OCI-LY1 (cell line): ENCODE measurements around the gene MYOZ3.

ENCODE experiments used
- H2AFZ ChIP-seq: fragments of 200-600 bp; sonication (generic), shearing (Covaris generic); 2 replicates; pipeline ENCODE4 v1.6.0; 2014; ENCODE audit warnings: antibody characterized with exemption, mild to moderate bottlenecking, low read length
- H3F3A ChIP-seq: fragments of 200-600 bp; sonication (generic), shearing (Covaris generic); 2 replicates; pipeline ENCODE4 v1.6.0; 2014; ENCODE audit warnings: mild to moderate bottlenecking, antibody characterized with exemption, low read length, moderate library complexity; ENCODE audit not compliant: insufficient read depth
- H3K27ac ChIP-seq: fragments of 200-600 bp; sonication (generic); 2 replicates; pipeline ENCODE4 v1.5.1; 2014; ENCODE audit warnings: low read length, mixed run types, mild to moderate bottlenecking, low read depth; ENCODE audit not compliant: poor library complexity, severe bottlenecking
- H3K27me3 ChIP-seq: fragments of 200-600 bp; sonication (generic); 2 replicates; pipeline ENCODE4 v1.6.0; 2014; ENCODE audit warnings: antibody characterized with exemption, mild to moderate bottlenecking, low read length, moderate library complexity; ENCODE audit not compliant: insufficient read depth
- H3K36me3 ChIP-seq: fragments of 200-600 bp; sonication (generic); 2 replicates; pipeline ENCODE4 v1.6.1; 2014; ENCODE audit warnings: mild to moderate bottlenecking, antibody characterized with exemption, low read length, moderate library complexity, mixed read lengths; ENCODE audit not compliant: insufficient read depth
- H3K4me1 ChIP-seq: fragments of 200-600 bp; sonication (generic); 2 replicates; pipeline ENCODE4 v1.5.1; 2014; ENCODE audit warnings: mild to moderate bottlenecking, low read length, moderate library complexity; ENCODE audit not compliant: insufficient read depth, severe bottlenecking
- H3K4me2 ChIP-seq: fragments of 200-600 bp; sonication (generic), shearing (Covaris generic); 2 replicates; pipeline ENCODE4 v1.6.1; 2014; ENCODE audit warnings: low read length
- H3K4me3 ChIP-seq: fragments of 200-600 bp; sonication (generic); 2 replicates; pipeline ENCODE4 v1.5.1; 2014; ENCODE audit warnings: low read length, low read depth, mild to moderate bottlenecking, mixed read lengths; ENCODE audit not compliant: poor library complexity, severe bottlenecking
- H3K79me2 ChIP-seq: fragments of 200-600 bp; shearing (Covaris generic); 2 replicates; pipeline ENCODE4 v1.6.1; 2016; ENCODE audit warnings: mixed run types, low read length, mixed read lengths; ENCODE audit not compliant: insufficient read depth
- H3K9ac ChIP-seq: fragments of 200-600 bp; sonication (generic), shearing (Covaris generic); 2 replicates; pipeline ENCODE4 v1.6.1; 2014; ENCODE audit warnings: mild to moderate bottlenecking, low read length, mixed read lengths
- H3K9me2 ChIP-seq: fragments of 200-600 bp; sonication (generic), shearing (Covaris generic); 2 replicates; pipeline ENCODE4 v1.6.1; 2014; ENCODE audit warnings: low read depth, mild to moderate bottlenecking, low read length, mixed read lengths
- H3K9me3 ChIP-seq: fragments of 200-600 bp; shearing (Covaris generic); 2 replicates; pipeline ENCODE4 v1.6.1; 2014; ENCODE audit warnings: low read length, mixed read lengths
- H4K20me1 ChIP-seq: fragments of 200-600 bp; sonication (generic), shearing (Covaris generic); 2 replicates; pipeline ENCODE4 v1.6.0; 2016; ENCODE audit warnings: mild to moderate bottlenecking, low read length; ENCODE audit not compliant: insufficient read depth
- EZH2 ChIP-seq: fragments of 200-600 bp; sonication (generic), shearing (Covaris generic); IDR thresholded peaks from 2 replicates; pipeline ENCODE4 v1.8.0; 2017; ENCODE audit warnings: borderline replicate concordance, mixed run types, mild to moderate bottlenecking, antibody characterized with exemption, low read length, moderate library complexity, mixed read lengths
- TF ChIP-seq, protein P1 (sequence below): fragments of 200-600 bp; sonication (generic), shearing (Covaris generic); IDR thresholded peaks from 2 replicates; pipeline ENCODE4 v1.5.1; 2017; ENCODE audit warnings: mild to moderate bottlenecking, antibody characterized with exemption, low read length, moderate library complexity, mixed read lengths

Gene MYOZ3

DNA sequence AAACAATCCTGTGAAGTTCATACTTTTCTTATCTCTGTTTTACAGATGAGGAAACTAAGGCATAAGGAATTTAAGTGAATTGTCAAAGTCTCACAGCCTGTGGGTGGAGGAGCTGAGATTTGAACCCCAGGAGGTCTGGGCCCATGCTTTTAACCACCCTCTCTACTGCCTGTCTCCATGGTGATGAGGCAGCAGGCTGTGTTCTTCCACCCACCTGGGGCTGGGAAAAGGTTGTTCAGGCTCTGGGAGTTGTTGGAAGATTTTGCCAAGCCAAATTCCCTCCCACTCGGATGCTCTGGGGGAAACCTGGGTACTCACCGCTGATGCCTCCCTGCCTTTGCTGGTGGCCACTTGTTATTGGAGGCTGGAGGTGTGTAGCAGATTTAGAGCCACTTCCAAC lies 38.9 kb upstream of the MYOZ3 start:
- Histone ChIP-seq H3K79me2 (no peaks in the 10 kb centered on the region), H3K4me2 (no peak overlapping the region), H3F3A (no peaks in the 10 kb centered on the region), H3K9me2 (no peaks in the 10 kb centered on the region), H3K9me3 (no peaks in the 10 kb centered on the region), H3K9ac (no peak overlapping the region), H3K27ac (no peak overlapping the region), H3K4me3 (no peak overlapping the region), H4K20me1 (no peaks in the 10 kb centered on the region), H3K4me1 (peaks cover 4% of the 10 kb centered on the region), H3K36me3 (no peaks in the 10 kb centered on the region), H2AFZ (no peak overlapping the region), H3K27me3 (peaks cover 7% of the 10 kb centered on the region; the same call in 1 of the 2 replicates)
- no peak for TF ChIP-seq EZH2
- TF ChIP-seq, protein P1, sequence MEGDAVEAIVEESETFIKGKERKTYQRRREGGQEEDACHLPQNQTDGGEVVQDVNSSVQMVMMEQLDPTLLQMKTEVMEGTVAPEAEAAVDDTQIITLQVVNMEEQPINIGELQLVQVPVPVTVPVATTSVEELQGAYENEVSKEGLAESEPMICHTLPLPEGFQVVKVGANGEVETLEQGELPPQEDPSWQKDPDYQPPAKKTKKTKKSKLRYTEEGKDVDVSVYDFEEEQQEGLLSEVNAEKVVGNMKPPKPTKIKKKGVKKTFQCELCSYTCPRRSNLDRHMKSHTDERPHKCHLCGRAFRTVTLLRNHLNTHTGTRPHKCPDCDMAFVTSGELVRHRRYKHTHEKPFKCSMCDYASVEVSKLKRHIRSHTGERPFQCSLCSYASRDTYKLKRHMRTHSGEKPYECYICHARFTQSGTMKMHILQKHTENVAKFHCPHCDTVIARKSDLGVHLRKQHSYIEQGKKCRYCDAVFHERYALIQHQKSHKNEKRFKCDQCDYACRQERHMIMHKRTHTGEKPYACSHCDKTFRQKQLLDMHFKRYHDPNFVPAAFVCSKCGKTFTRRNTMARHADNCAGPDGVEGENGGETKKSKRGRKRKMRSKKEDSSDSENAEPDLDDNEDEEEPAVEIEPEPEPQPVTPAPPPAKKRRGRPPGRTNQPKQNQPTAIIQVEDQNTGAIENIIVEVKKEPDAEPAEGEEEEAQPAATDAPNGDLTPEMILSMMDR, result no peak

GRCh38 chr5:150623152-150623877 lies 37.7 kb upstream of the MYOZ3 start:
- no peak overlapping the region for H3K27ac ChIP-seq
- no peaks in the 10 kb centered on the region for H4K20me1 ChIP-seq
- no peak overlapping the region for H3K9ac ChIP-seq
- H3K36me3 ChIP-seq, result no peaks in the 10 kb centered on the region
- peaks cover 7% of the 10 kb centered on the region; the same call in 1 of the 2 replicates for H3K27me3 ChIP-seq
- H3K4me2 ChIP-seq, result no peak overlapping the region
- no peaks in the 10 kb centered on the region for H3K9me3 ChIP-seq
- peaks cover 4% of the 10 kb centered on the region for H3K4me1 ChIP-seq
- no peaks in the 10 kb centered on the region for H3K9me2 ChIP-seq
- no peaks in the 10 kb centered on the region for H3K79me2 ChIP-seq
- no peaks in the 10 kb centered on the region for H3F3A ChIP-seq
- H2AFZ ChIP-seq, result no peak overlapping the region
- TF ChIP-seq, protein P1, result no peak
- no peak for TF ChIP-seq EZH2
- H3K4me3 ChIP-seq, result no peak overlapping the region

- H3K27me3 ChIP-seq, result peaks cover 7% of the 10 kb centered on the region; the same call in 1 of the 2 replicates
- no peaks in the 10 kb centered on the region for H3K9me2 ChIP-seq
- no peak overlapping the region for H3K4me2 ChIP-seq
- H3K36me3 ChIP-seq, result no peaks in the 10 kb centered on the region
- H3K4me3 ChIP-seq, result no peak overlapping the region
- H3K9me3 ChIP-seq, result no peaks in the 10 kb centered on the region
- no peaks in the 10 kb centered on the region for H3K79me2 ChIP-seq
- H3K4me1 ChIP-seq, result peaks cover 4% of the 10 kb centered on the region
- H3K27ac ChIP-seq, result no peak overlapping the region
- no peak overlapping the region for H2AFZ ChIP-seq
- H4K20me1 ChIP-seq, result no peaks in the 10 kb centered on the region
- H3K9ac ChIP-seq, result no peak overlapping the region
- H3F3A ChIP-seq, result no peaks in the 10 kb centered on the region
- TF ChIP-seq, protein P1, result no peak
- no peak for TF ChIP-seq EZH2
Measured at GRCh38 chr5:150623878-150624216, 37.2 kb upstream of the MYOZ3 start.
